ENCODE results near the gene IGFL1. TPM values are rescaled to one million over a fixed set of nuclear protein-coding genes. Genes with fewer than 3 reads are reported as not detected.

IGFL1 gene
- total and polyA plus RNA-seq, 10 of the 15 experiments (the other 5 are each of a cell fraction or from before 2014, with no cell fraction given), result not detected

DNA sequence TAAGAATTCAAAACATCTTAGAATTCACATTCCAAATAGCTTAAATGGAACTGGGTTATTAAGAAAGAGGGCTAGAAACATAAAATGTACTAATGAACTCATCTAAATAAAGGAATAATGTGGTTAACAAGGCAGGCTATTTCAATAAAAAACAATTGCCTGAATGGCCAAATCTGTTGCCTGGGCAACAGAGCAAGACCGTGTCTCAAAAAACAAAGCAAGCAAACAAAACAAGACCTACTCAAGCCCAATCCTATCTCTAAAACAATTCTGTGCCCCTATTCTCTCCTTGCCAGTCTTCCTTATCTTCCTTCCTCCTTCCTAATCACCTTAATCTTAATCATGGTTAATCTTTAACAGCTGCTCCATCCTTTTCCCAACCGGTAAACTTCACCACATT lies 12.1 kb downstream of the IGFL1 start:
- BruUV-seq (replicated peaks), result no TSS peak
- no peaks in the 10 kb centered on the region for H3K4me1 ChIP-seq (ENCODE audit: control insufficient read depth, insufficient read depth, low read length)
- RAD21 ChIA-PET (ENCODE audit: unreplicated experiment), result no interaction called here
- POLR2A ChIA-PET, result interaction anchor here (0.6 kb wide), 1 partner anchor 1352 kb away, joined by 4 read pairs; no protein-coding TSS in a partner anchor
- no peak overlapping the region for H2AFZ ChIP-seq (ENCODE audit: control insufficient read depth, low read depth, low read length)
- no peak for FAIRE-seq
- SMC1A ChIA-PET (ENCODE audit: uncharacterized antibody, unreplicated experiment), result no interaction called here
- H4K20me1 ChIP-seq (ENCODE audit: control insufficient read depth, insufficient read depth), result no peaks in the 10 kb centered on the region
- H3K4me2 ChIP-seq (ENCODE audit: control insufficient read depth, insufficient read depth), result no peak overlapping the region
- DNase-seq (ENCODE audit: low read depth, low spot score), result no peak
- CTCF ChIA-PET, result no interaction called here
- H3K27me3 ChIP-seq (replicated peaks in 1 of 2; ENCODE audit: control insufficient read depth in 2 of 2, insufficient read depth in 2 of 2, low read length in 1 of 2), result no peaks in the 10 kb centered on the region; a peak in 2 of 4 replicates
- 63% methylated on average over 2 of the region's 2 CpGs for WGBS (ENCODE audit: insufficient coverage, insufficient replicate concordance, low lambda C conversion rate, missing lambda C conversion rate)
- intact Hi-C loops (cut with micrococcal nuclease; ENCODE audit: unreplicated experiment) (no loop called here), in situ Hi-C loops (cut with MboI) (no loop called here)
- no peak overlapping the region for H3K27ac ChIP-seq (ENCODE audit: control insufficient read depth, insufficient read depth)
- H3K9ac ChIP-seq (ENCODE audit: control insufficient read depth, insufficient read depth, low read length), result no peak overlapping the region
- no peaks in the 10 kb centered on the region for H3K79me2 ChIP-seq (ENCODE audit: control insufficient read depth, insufficient read depth, low read length)
- no peak for ATAC-seq
- no peaks in the 10 kb centered on the region for H3K9me3 ChIP-seq (replicated peaks; ENCODE audit: control insufficient read depth, insufficient read depth, low read length)
- H3K36me3 ChIP-seq (ENCODE audit: control insufficient read depth in 2 of 2, insufficient read depth in 2 of 2, low read length in 1 of 2), result no peaks in the 10 kb centered on the region
- H3K4me3 ChIP-seq, result no peak overlapping the region
- TF ChIP-seq, protein P1, sequence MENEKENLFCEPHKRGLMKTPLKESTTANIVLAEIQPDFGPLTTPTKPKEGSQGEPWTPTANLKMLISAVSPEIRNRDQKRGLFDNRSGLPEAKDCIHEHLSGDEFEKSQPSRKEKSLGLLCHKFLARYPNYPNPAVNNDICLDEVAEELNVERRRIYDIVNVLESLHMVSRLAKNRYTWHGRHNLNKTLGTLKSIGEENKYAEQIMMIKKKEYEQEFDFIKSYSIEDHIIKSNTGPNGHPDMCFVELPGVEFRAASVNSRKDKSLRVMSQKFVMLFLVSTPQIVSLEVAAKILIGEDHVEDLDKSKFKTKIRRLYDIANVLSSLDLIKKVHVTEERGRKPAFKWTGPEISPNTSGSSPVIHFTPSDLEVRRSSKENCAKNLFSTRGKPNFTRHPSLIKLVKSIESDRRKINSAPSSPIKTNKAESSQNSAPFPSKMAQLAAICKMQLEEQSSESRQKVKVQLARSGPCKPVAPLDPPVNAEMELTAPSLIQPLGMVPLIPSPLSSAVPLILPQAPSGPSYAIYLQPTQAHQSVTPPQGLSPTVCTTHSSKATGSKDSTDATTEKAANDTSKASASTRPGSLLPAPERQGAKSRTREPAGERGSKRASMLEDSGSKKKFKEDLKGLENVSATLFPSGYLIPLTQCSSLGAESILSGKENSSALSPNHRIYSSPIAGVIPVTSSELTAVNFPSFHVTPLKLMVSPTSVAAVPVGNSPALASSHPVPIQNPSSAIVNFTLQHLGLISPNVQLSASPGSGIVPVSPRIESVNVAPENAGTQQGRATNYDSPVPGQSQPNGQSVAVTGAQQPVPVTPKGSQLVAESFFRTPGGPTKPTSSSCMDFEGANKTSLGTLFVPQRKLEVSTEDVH (IDR thresholded peaks at IDR 0.05; ENCODE audit: low read depth, partially characterized antibody), result no peak
- TF ChIP-seq, protein P2, sequence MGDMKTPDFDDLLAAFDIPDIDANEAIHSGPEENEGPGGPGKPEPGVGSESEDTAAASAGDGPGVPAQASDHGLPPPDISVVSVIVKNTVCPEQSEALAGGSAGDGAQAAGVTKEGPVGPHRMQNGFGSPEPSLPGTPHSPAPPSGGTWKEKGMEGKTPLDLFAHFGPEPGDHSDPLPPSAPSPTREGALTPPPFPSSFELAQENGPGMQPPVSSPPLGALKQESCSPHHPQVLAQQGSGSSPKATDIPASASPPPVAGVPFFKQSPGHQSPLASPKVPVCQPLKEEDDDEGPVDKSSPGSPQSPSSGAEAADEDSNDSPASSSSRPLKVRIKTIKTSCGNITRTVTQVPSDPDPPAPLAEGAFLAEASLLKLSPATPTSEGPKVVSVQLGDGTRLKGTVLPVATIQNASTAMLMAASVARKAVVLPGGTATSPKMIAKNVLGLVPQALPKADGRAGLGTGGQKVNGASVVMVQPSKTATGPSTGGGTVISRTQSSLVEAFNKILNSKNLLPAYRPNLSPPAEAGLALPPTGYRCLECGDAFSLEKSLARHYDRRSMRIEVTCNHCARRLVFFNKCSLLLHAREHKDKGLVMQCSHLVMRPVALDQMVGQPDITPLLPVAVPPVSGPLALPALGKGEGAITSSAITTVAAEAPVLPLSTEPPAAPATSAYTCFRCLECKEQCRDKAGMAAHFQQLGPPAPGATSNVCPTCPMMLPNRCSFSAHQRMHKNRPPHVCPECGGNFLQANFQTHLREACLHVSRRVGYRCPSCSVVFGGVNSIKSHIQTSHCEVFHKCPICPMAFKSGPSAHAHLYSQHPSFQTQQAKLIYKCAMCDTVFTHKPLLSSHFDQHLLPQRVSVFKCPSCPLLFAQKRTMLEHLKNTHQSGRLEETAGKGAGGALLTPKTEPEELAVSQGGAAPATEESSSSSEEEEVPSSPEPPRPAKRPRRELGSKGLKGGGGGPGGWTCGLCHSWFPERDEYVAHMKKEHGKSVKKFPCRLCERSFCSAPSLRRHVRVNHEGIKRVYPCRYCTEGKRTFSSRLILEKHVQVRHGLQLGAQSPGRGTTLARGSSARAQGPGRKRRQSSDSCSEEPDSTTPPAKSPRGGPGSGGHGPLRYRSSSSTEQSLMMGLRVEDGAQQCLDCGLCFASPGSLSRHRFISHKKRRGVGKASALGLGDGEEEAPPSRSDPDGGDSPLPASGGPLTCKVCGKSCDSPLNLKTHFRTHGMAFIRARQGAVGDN (IDR thresholded peaks at IDR 0.05), result no peak
- TF ChIP-seq KLF5 (IDR thresholded peaks at IDR 0.05; ENCODE audit: partially characterized antibody) (no peak), BMI1 (IDR thresholded peaks at IDR 0.05; ENCODE audit: borderline replicate concordance) (no peak), ETV6 (conservative IDR thresholded peaks at IDR 0.05 in 1 of 2, IDR thresholded peaks at IDR 0.05 in 1 of 2; ENCODE audit: borderline replicate concordance in 1 of 2, low read depth in 1 of 2) (no peak), BCL11A (IDR thresholded peaks at IDR 0.05; ENCODE audit: low read depth, low read length) (no peak), SMAD1 (IDR thresholded peaks at IDR 0.05; ENCODE audit: low read depth, partially characterized antibody) (no peak), CBX5 (IDR thresholded peaks at IDR 0.05; ENCODE audit: low read depth) (no peak), PML (IDR thresholded peaks at IDR 0.05; ENCODE audit: low read length) (no peak), EED (IDR thresholded peaks at IDR 0.05; ENCODE audit: low read depth) (no peak), DPF2 (IDR thresholded peaks at IDR 0.05) (no peak), CHD4 (IDR thresholded peaks at IDR 0.05) (no peak), SIX5 (IDR thresholded peaks at IDR 0.05; ENCODE audit: low read depth, low read length, severe bottlenecking) (no peak), RB1 (IDR thresholded peaks at IDR 0.05; ENCODE audit: borderline replicate concordance) (no peak), NFIC (IDR thresholded peaks at IDR 0.05; ENCODE audit: low read depth, low read length) (no peak), POLR2AphosphoS5 (IDR thresholded peaks at IDR 0.05; ENCODE audit: low read length) (no peak)
- TF ChIP-seq, protein P3, sequence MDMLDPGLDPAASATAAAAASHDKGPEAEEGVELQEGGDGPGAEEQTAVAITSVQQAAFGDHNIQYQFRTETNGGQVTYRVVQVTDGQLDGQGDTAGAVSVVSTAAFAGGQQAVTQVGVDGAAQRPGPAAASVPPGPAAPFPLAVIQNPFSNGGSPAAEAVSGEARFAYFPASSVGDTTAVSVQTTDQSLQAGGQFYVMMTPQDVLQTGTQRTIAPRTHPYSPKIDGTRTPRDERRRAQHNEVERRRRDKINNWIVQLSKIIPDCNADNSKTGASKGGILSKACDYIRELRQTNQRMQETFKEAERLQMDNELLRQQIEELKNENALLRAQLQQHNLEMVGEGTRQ (IDR thresholded peaks at IDR 0.05; ENCODE audit: borderline replicate concordance, low read depth, low read length), result no peak
- TF ChIP-seq, protein P4, sequence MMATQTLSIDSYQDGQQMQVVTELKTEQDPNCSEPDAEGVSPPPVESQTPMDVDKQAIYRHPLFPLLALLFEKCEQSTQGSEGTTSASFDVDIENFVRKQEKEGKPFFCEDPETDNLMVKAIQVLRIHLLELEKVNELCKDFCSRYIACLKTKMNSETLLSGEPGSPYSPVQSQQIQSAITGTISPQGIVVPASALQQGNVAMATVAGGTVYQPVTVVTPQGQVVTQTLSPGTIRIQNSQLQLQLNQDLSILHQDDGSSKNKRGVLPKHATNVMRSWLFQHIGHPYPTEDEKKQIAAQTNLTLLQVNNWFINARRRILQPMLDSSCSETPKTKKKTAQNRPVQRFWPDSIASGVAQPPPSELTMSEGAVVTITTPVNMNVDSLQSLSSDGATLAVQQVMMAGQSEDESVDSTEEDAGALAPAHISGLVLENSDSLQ (IDR thresholded peaks at IDR 0.05), result no peak

All from GM12878 (cell line).